ENCODE results near the gene HIKESHI.

DNA sequence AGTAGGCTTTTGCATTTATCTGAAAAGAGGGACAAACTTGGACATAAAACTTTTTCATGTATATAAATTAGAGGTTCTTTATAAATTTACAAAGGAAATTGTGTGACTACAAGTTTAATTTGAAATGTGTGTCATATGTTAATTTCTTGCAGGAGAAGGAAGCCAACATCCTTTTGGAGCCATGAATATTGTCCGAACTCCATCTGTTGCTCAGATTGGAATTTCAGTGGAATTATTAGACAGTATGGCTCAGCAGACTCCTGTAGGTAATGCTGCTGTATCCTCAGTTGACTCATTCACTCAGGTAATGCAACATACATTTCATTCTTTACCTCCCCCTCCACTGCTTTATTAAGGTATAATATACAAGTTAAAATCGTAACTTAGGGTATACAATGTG is 35.2 kb downstream of the HIKESHI start:
- TF ChIP-seq, protein P1, sequence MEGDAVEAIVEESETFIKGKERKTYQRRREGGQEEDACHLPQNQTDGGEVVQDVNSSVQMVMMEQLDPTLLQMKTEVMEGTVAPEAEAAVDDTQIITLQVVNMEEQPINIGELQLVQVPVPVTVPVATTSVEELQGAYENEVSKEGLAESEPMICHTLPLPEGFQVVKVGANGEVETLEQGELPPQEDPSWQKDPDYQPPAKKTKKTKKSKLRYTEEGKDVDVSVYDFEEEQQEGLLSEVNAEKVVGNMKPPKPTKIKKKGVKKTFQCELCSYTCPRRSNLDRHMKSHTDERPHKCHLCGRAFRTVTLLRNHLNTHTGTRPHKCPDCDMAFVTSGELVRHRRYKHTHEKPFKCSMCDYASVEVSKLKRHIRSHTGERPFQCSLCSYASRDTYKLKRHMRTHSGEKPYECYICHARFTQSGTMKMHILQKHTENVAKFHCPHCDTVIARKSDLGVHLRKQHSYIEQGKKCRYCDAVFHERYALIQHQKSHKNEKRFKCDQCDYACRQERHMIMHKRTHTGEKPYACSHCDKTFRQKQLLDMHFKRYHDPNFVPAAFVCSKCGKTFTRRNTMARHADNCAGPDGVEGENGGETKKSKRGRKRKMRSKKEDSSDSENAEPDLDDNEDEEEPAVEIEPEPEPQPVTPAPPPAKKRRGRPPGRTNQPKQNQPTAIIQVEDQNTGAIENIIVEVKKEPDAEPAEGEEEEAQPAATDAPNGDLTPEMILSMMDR (IDR thresholded peaks at IDR 0.05 in 2 of 3, conservative IDR thresholded peaks at IDR 0.05 in 1 of 3; ENCODE audit: borderline replicate concordance in 1 of 3, insufficient read depth in 1 of 3, low read depth in 2 of 3, low read length in 2 of 3) = no peak
- TF ChIP-seq, protein P2, sequence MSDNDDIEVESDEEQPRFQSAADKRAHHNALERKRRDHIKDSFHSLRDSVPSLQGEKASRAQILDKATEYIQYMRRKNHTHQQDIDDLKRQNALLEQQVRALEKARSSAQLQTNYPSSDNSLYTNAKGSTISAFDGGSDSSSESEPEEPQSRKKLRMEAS (IDR thresholded peaks at IDR 0.05) = no peak
- TF ChIP-seq POLR2A (IDR thresholded peaks at IDR 0.05; ENCODE audit: borderline replicate concordance, extremely low read depth, insufficient read depth, insufficient read length) = no peak
- TF ChIP-seq EZH2 (IDR thresholded peaks at IDR 0.05) = no peak
- no peak for TF ChIP-seq CEBPB (IDR thresholded peaks at IDR 0.05; ENCODE audit: low read depth)
- TF ChIP-seq EZH2phosphoT487 (IDR thresholded peaks at IDR 0.05; ENCODE audit: borderline replicate concordance) = no peak
- no peak for TF ChIP-seq POLR2AphosphoS5 (IDR thresholded peaks at IDR 0.05; ENCODE audit: low read depth, low read length)
- no peak for TF ChIP-seq ELF1 (IDR thresholded peaks at IDR 0.05; ENCODE audit: borderline replicate concordance, low read depth)
- TF ChIP-seq EGR1 (IDR thresholded peaks at IDR 0.05; ENCODE audit: low read depth) = no peak
- no peak for TF ChIP-seq RAD21 (IDR thresholded peaks at IDR 0.05; ENCODE audit: low read depth)
- TF ChIP-seq YY1 (IDR thresholded peaks at IDR 0.05; ENCODE audit: extremely low read depth, insufficient replicate concordance, low read depth, low read length) = no peak
- TF ChIP-seq, protein P3, sequence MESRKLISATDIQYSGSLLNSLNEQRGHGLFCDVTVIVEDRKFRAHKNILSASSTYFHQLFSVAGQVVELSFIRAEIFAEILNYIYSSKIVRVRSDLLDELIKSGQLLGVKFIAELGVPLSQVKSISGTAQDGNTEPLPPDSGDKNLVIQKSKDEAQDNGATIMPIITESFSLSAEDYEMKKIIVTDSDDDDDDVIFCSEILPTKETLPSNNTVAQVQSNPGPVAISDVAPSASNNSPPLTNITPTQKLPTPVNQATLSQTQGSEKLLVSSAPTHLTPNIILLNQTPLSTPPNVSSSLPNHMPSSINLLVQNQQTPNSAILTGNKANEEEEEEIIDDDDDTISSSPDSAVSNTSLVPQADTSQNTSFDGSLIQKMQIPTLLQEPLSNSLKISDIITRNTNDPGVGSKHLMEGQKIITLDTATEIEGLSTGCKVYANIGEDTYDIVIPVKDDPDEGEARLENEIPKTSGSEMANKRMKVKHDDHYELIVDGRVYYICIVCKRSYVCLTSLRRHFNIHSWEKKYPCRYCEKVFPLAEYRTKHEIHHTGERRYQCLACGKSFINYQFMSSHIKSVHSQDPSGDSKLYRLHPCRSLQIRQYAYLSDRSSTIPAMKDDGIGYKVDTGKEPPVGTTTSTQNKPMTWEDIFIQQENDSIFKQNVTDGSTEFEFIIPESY (IDR thresholded peaks at IDR 0.05; ENCODE audit: extremely low read depth, insufficient replicate concordance, low read length) = no peak
